Ovary (tissue), 9 donors: ENCODE data around the gene FER. TPM values are rescaled to one million over a fixed set of nuclear protein-coding genes. Genes with fewer than 3 reads are reported as not detected.

Experiments
- DNase-seq, 5 donors: peaks; one replicate each; pipeline ENCODE4 v3.0.0-alpha.2; 2019 to 2020
- H3K27ac ChIP-seq, 2 donors: fragments of 200-600 bp; one replicate each; pipeline versions ENCODE4 v1.5.1 to v1.8.0; 2019 to 2022
- H3K27me3 ChIP-seq: fragments of 200-600 bp; one replicate; pipeline ENCODE4 v1.8.0; 2022
- H3K36me3 ChIP-seq: fragments of 200-600 bp; sonication (generic); one replicate; pipeline ENCODE4 v1.5.1; 2019
- H3K4me1 ChIP-seq: one replicate; pipeline ENCODE4 v1.8.1; 2013; ENCODE audit warnings: mild to moderate bottlenecking, moderate library complexity; ENCODE audit not compliant: insufficient read depth
- H3K4me3 ChIP-seq: fragments of 200-600 bp; sonication (generic); one replicate; pipeline ENCODE4 v1.5.1; 2017
- H3K9me3 ChIP-seq, 2 donors: fragments of 200-600 bp in 1 of 2; sonication (generic) in 1 of 2; one replicate each; pipeline versions ENCODE4 v1.5.1 to v1.8.1; 2013 to 2019; ENCODE audit warnings: mild to moderate bottlenecking in 1 of 2, moderate library complexity in 1 of 2
- EP300 ChIP-seq: sonication (generic); formaldehyde crosslinking; IDR thresholded peaks from one replicate; pipeline ENCODE4 v1.6.1; 2017; ENCODE audit warnings: antibody characterized with exemption
- POLR2A ChIP-seq: fragments of 450-650 bp; IDR thresholded peaks from one replicate; pipeline ENCODE4 v1.6.1; 2017; ENCODE audit warnings: antibody characterized with exemption, mild to moderate bottlenecking, moderate library complexity
- WGBS, 3 donors: extraction: QIAGEN DNeasy Blood & Tissue Kit in 1 of 3; methylation state at CpG; one replicate each; pipeline versions ENCODE4 v1.1.5 to v1.1.7; 2013 to 2017; 5-methylcytosine and 5-hydroxymethylcytosine counted together
- intact Hi-C, 4 donors: fragments of 100-400 bp; cut with DNase I; formaldehyde crosslinking; loops; one replicate each; pipeline versions ENCODE4 v1.11.0 to v1.15.1; 2022 to 2023
- polyA plus RNA-seq, 2 donors: library from polyadenylated mRNA; stranded (reverse); fragments of 200-250 nt in 1 of 2; fragments of 350-450 nt in 1 of 2; fragmentation: Illumina TruSeq in 1 of 2; extraction: RNeasy Lipid Tissue Mini Kit (QIAGEN cat#74804) in 1 of 2; gene quantifications; one replicate each; pipeline ENCODE4 v1.2.3, GENCODE V29; 2013 to 2014
- total RNA-seq, 7 donors: library from RNA; depleted of rRNA in 2 of 7; stranded (reverse); fragments of >200 nt in 2 of 7; fragmentation: NEBNext Ultra II Directional in 3 of 7; extraction: Animal tissue kit (Norgen Biotek cat#: 25700) in 3 of 7; gene quantifications; one replicate each; pipeline versions ENCODE4 v1.1.0 to v1.2.4, GENCODE V29; 2016 to 2023
- TF ChIP-seq, protein P1 (sequence below), 3 donors: fragments of 450-650 bp in 2 of 3; fragments of 200-600 bp in 1 of 3; IDR thresholded peaks; one replicate each; pipeline versions ENCODE4 v1.5.1 to v1.8.0; 2016 to 2022; ENCODE audit warnings: antibody characterized with exemption in 3 of 3, mild to moderate bottlenecking in 1 of 3
- donor health status: DM: no; HTN: no; CAD: no; lungs with moderate emphysema.
- donor health status: DM: no; HTN: no; CAD: no.
- donor health status: Bipolar disorder and iron deficiency.
- donor health status: DM: yes; HTN: yes; CAD: no.
- donor health status: DM: no; HTN: no; CAD: no.
- donor health status: DM: yes; HTN: yes; CAD: no.

The FER gene
- total and polyA plus RNA-seq, 9 donors, result 3.0 to 36.0 (median 28.0) TPM

DNA sequence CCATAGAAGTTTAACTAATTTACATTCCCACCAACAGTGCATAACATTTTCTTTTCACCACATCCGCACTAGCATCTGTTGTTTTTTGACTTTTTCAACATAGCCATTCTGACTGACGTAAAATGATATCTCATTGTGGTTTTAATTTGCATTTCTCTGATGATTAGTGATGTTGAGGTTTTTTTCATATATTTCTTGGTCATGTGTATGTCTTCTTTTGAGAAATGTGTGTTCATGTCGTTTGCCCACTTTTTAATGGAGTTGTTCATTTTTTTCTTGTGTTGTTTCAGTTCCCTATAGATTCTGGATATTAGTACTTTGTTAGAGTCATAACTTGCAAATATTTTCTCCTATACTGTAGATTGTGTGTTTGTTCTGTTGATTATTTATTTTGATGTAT lies 163.4 kb downstream of the FER start:
- Histone ChIP-seq H3K27ac (no peak overlapping the region), H3K27me3 (no peaks in the 10 kb centered on the region), H3K4me3 (no peak overlapping the region), H3K4me1 (no peaks in the 10 kb centered on the region), H3K9me3 (no peaks in the 10 kb centered on the region), H3K36me3 (no peaks in the 10 kb centered on the region)
- no peak for TF ChIP-seq POLR2A
- TF ChIP-seq, protein P1, sequence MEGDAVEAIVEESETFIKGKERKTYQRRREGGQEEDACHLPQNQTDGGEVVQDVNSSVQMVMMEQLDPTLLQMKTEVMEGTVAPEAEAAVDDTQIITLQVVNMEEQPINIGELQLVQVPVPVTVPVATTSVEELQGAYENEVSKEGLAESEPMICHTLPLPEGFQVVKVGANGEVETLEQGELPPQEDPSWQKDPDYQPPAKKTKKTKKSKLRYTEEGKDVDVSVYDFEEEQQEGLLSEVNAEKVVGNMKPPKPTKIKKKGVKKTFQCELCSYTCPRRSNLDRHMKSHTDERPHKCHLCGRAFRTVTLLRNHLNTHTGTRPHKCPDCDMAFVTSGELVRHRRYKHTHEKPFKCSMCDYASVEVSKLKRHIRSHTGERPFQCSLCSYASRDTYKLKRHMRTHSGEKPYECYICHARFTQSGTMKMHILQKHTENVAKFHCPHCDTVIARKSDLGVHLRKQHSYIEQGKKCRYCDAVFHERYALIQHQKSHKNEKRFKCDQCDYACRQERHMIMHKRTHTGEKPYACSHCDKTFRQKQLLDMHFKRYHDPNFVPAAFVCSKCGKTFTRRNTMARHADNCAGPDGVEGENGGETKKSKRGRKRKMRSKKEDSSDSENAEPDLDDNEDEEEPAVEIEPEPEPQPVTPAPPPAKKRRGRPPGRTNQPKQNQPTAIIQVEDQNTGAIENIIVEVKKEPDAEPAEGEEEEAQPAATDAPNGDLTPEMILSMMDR (IDR thresholded peaks at IDR 0.05), result no peak
- TF ChIP-seq EP300, result no peak
- WGBS, 3 donors, result 94 to 98% (median 97%) methylated on average over 3 of the region's 3 CpGs
- DNase-seq, result no peak
- intact Hi-C loops, result no loop called here

DNA sequence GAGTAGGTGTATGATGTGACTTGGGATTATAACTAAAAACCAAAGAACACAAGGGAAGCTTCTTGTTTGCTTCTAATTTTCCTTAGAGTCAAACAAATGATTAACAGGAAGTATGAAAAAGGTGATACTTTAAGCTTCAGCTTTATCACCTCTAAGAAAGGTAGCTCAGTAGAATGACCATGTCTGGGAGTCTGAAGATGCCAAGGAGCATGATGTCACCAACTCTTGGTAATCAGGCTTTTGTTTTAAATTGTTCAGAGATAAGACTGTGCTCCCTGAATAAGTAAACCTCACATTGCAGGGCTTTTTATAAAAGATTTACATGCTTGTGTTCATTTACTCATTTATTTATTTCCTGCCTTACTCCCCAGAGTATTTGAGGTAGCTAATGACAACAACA lies 169.9 kb downstream of the FER start:
- Histone ChIP-seq H3K27me3 (no peaks in the 10 kb centered on the region), H3K4me3 (no peak overlapping the region), H3K27ac (no peak overlapping the region), H3K4me1 (no peaks in the 10 kb centered on the region), H3K9me3 (no peaks in the 10 kb centered on the region), H3K36me3 (no peaks in the 10 kb centered on the region)
- TF ChIP-seq POLR2A, result no peak
- TF ChIP-seq, protein P1 (IDR thresholded peaks at IDR 0.05), result no peak
- no peak for TF ChIP-seq EP300
- no peak for DNase-seq
- intact Hi-C loops, result no loop called here

DNA sequence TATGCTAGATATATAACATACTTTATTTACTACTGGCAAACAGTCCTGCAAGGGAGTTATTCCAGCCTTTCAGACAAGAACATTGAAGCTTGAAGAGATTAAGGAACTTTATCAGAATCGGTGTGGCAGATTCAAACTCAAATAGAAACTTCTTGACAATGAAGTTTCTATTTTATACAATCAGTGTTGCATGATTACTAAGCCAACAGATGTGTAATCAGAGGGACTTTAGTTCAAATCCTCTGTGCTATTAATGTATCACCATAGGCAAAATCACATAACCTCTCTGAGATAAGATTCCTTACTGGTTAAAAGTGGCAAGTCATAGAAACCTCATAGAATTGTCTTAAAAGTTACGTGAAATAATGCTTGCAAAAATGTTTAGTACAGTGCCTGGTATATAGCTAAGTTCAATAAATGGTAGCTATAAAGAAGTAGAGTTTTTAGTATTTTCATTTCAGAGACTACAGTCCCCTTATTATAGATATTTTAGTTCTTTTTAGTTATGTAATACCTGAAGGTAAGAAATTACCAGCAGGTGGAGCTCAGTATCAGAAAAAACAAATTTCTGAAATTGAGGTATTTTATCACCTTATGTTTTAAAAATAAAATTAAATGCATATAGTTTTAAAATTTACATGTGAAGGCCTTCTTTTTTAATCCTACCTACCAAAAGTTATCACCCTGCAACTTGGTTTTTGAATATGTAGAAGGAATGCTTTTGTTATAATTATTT lies 172.1 kb downstream of the FER start:
- H3K4me3 ChIP-seq, result no peak overlapping the region
- TF ChIP-seq, protein P1 (IDR thresholded peaks at IDR 0.05), result no peak
- no peak for TF ChIP-seq EP300
- no peak for TF ChIP-seq POLR2A
- no peaks in the 10 kb centered on the region for H3K4me1 ChIP-seq
- no peaks in the 10 kb centered on the region for H3K36me3 ChIP-seq
- 84 to 90% (median 86%) methylated on average over 2 of the region's 2 CpGs for WGBS, 3 donors
- H3K27me3 ChIP-seq, result no peaks in the 10 kb centered on the region
- no peaks in the 10 kb centered on the region for H3K9me3 ChIP-seq
- intact Hi-C loops, result no loop called here
- H3K27ac ChIP-seq, result no peak overlapping the region
- DNase-seq, result no peak

- H3K27me3 ChIP-seq, result no peaks in the 10 kb centered on the region
- DNase-seq, result no peak
- WGBS, 3 donors, result 93 to 98% (median 96%) methylated on average over 3 of the region's 3 CpGs
Measured at GRCh38 chr5:108924457-108924961, 176.8 kb downstream of the FER start.

More at GRCh38 chr5:108924457-108924961, 176.8 kb downstream of the FER start:
- no peaks in the 10 kb centered on the region for H3K36me3 ChIP-seq
- intact Hi-C loops, result no loop called here
- no peaks in the 10 kb centered on the region for H3K4me1 ChIP-seq
- no peak overlapping the region for H3K27ac ChIP-seq
- no peaks in the 10 kb centered on the region for H3K9me3 ChIP-seq
- H3K4me3 ChIP-seq, result no peak overlapping the region
- TF ChIP-seq, protein P1 (IDR thresholded peaks at IDR 0.05), result no peak
